AG09319 (cell line): ENCODE results near the gene SOX9.

ENCODE experiments used
- DNase-seq: peaks from one replicate; pipeline ENCODE4 v3.0.0-alpha.2; 2010; ENCODE audit warnings: low read depth; ENCODE audit errors: extremely low read depth
- CTCF ChIP-seq: IDR thresholded peaks from 2 replicates; pipeline ENCODE4 v1.5.1; 2011; ENCODE audit warnings: low read depth, mild to moderate bottlenecking, inconsistent platforms, low read length, moderate library complexity

SOX9 gene

GRCh38 chr17:72089453-72089987 is 31.3 kb upstream of the SOX9 start:
- no peak for DNase-seq
- TF ChIP-seq CTCF: no peak

GRCh38 chr17:72090108-72090507 is 30.7 kb upstream of the SOX9 start:
- TF ChIP-seq CTCF: no peak

GRCh38 chr17:72092710-72093322 is 28.0 kb upstream of the SOX9 start:
- no peak for DNase-seq
- TF ChIP-seq CTCF: no peak

More at GRCh38 chr17:72090108-72090507, 30.7 kb upstream of the SOX9 start:
- DNase-seq: no peak

GRCh38 chr17:72093707-72094106 is 27.1 kb upstream of the SOX9 start:
- DNase-seq: no peak
- no peak for TF ChIP-seq CTCF

- DNase-seq: no peak
- no peak for TF ChIP-seq CTCF
Measured at GRCh38 chr17:72095316-72095715, 25.5 kb upstream of the SOX9 start.

GRCh38 chr17:72097144-72097543 is 23.7 kb upstream of the SOX9 start:
- TF ChIP-seq CTCF: no peak
- no peak for DNase-seq

- no peak for TF ChIP-seq CTCF
Measured at GRCh38 chr17:72099919-72100318, 20.9 kb upstream of the SOX9 start.

More at GRCh38 chr17:72099919-72100318, 20.9 kb upstream of the SOX9 start:
- no peak for DNase-seq
